H1 (cell line): Measurements from ENCODE around the gene PER2. TPM values are rescaled to one million over a fixed set of nuclear protein-coding genes. Genes with fewer than 3 reads are reported as not detected.
A peak's percentile ranks its signal among the peaks of the same experiment; 100 is the strongest.

Source experiments
- BRCA1 ChIP-seq: IDR thresholded peaks from 2 replicates; pipeline ENCODE4 v1.6.1; 2012; ENCODE audit warnings: low read depth, low read length, improper control_type of control experiment
- CBX8 ChIP-seq: fragments of 300-800, 300-1000 bp; sonication (generic); IDR thresholded peaks from 2 replicates; pipeline ENCODE4 v1.7.1; 2016; ENCODE audit warnings: low read depth, low read length, borderline replicate concordance
- KDM4A ChIP-seq: IDR thresholded peaks from one replicate; pipeline ENCODE4 v1.7.1; 2012; ENCODE audit warnings: low read depth, mild to moderate bottlenecking, moderate library complexity, low read length, inconsistent platforms; ENCODE audit not compliant: severe bottlenecking
- MAFK ChIP-seq: IDR thresholded peaks from 2 replicates; pipeline ENCODE4 v1.6.1; 2012; ENCODE audit warnings: low read depth, mild to moderate bottlenecking, improper control_type of control experiment, low read length
- NRF1 ChIP-seq: IDR thresholded peaks from 2 replicates; pipeline ENCODE4 v1.6.1; 2011; ENCODE audit warnings: mild to moderate bottlenecking, low read depth, low read length, improper control_type of control experiment
- PHF8 ChIP-seq: fragments of 200-600 bp; sonication (generic); conservative IDR thresholded peaks from 2 replicates; pipeline ENCODE4 v1.7.1; 2012; ENCODE audit warnings: low read depth, mild to moderate bottlenecking, inconsistent platforms, low read length, moderate library complexity
- RAD21 ChIP-seq, 2 experiments: IDR thresholded peaks in 1 of 2; conservative IDR thresholded peaks in 1 of 2; 2 replicates each; pipeline ENCODE4 v1.6.1; 2011; ENCODE audit warnings: low read depth in 2 of 2, low read length in 2 of 2, improper control_type of control experiment in 1 of 2, inconsistent platforms in 1 of 2, mild to moderate bottlenecking in 1 of 2, moderate library complexity in 1 of 2
- TAF7 ChIP-seq: optimal IDR thresholded peaks from 2 replicates; pipeline ENCODE3; 2011; ENCODE audit warnings: low read depth, mild to moderate bottlenecking, inconsistent platforms, low read length, moderate library complexity, borderline replicate concordance
- TCF12 ChIP-seq: IDR thresholded peaks from 2 replicates; pipeline ENCODE4 v1.6.1; 2011; ENCODE audit warnings: low read depth, mild to moderate bottlenecking, low read length
- ZNF274 ChIP-seq: IDR thresholded peaks from 2 replicates; pipeline ENCODE4 v1.7.0; 2012; ENCODE audit warnings: low read length, borderline replicate concordance; ENCODE audit errors: extremely low read depth
- polyA plus RNA-seq, 7 experiments: library from polyadenylated mRNA; depleted of rRNA in 3 of 7; stranded (reverse) in 5 of 7; unstranded in 2 of 7; fragments of >200 nt in 5 of 7; fragments of 200-250 nt in 2 of 7; gene quantifications; 1 replicate in 5 of 7; 2 replicates in 1 of 7; 4 replicates in 1 of 7; pipeline versions ENCODE4 v1.2.1 to v1.2.3, GENCODE V29; 2011 to 2013; ENCODE audit warnings: missing spikeins in 2 of 7, mixed read lengths in 2 of 7
- total RNA-seq: library from RNA; stranded (reverse); fragmentation: NEBNext Ultra II Directional; extraction: Animal tissue kit (Norgen Biotek cat#: 25700); gene quantifications from 2 replicates; pipeline ENCODE4 v1.2.1, GENCODE V29; 2021

PER2 gene
- total and polyA plus RNA-seq, 2 of the 8 experiments (the other 6 are each of a cell fraction or from before 2014, with no cell fraction given) = 0.91 to 5.5 TPM

DNA sequence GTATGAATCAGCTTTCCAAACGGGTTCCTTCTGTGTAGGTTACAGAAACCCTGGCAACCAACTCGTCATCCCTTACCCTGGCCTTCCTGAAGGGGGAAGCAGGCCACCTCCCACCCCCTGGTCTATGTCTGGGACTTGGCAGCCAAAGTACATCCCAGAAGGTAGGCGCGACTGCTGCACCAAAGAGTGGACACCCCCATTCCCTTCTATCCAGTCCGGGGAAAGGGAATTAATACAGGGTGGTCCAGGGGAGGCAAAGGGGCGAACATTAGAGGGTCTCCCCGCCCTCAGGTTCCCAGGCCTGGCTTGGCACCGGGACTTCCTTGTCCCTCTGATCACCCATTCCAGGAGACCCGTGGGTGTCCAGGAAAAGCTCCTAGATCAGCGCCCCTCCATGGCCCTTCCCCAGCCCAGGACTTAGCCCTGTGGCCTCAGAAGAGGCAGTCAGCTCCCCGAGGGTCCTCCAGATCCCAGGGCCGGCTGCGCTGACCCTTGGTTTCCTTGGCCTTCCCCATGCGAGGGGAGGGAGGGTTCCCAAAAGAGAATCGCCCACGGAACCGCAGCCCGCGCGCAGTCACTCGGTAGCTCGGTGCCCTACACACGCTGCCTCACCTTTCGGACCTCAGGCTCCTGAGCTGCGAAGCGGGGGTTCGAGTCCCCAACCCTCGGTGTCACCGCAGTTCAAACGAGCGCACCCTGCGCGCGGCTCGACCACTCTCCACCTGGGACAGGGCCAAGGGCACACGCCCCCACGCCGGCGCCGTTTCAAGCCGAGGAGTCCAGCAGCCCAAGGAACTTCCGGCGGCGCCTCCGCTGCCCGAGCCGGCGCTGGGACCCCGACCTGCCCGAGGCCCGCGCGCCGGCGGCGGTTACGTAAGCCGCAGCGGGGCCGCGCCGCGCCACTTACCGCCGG is at the start of gene PER2 (continued):
- TF ChIP-seq ZNF274 = no peak
- TF ChIP-seq TCF12 = no peak
- TF ChIP-seq TAF7 = no peak
- TF ChIP-seq MAFK = no peak
- TF ChIP-seq BRCA1 = no peak
- peak; percentile 35; the same call in 1 of the 2 replicates for TF ChIP-seq PHF8
- no peak for TF ChIP-seq NRF1
- no peak for TF ChIP-seq CBX8
- peak; percentile 87 for TF ChIP-seq KDM4A
- 0 out of 4 replicates have a peak, but pooled peaks of 1 of the 2 experiments have one; percentile 11 for TF ChIP-seq RAD21 (IDR thresholded peaks at IDR 0.05 in 1 of 2, conservative IDR thresholded peaks at IDR 0.05 in 1 of 2; ENCODE audit: low read depth in 2 of 2, low read length in 2 of 2)
- TF ChIP-seq, all 59 proteins: peak for 7
